ENCODE data around the gene MRPL38. TPM values are rescaled to one million over a fixed set of nuclear protein-coding genes. Genes with fewer than 3 reads are reported as not detected.
A peak's percentile ranks its signal among the peaks of the same experiment; 100 is the strongest.

The MRPL38 gene
- total and polyA plus RNA-seq, 2 donors (not counting 1 experiment from before 2014, with no cell fraction given) = 126 to 127 TPM

DNA sequence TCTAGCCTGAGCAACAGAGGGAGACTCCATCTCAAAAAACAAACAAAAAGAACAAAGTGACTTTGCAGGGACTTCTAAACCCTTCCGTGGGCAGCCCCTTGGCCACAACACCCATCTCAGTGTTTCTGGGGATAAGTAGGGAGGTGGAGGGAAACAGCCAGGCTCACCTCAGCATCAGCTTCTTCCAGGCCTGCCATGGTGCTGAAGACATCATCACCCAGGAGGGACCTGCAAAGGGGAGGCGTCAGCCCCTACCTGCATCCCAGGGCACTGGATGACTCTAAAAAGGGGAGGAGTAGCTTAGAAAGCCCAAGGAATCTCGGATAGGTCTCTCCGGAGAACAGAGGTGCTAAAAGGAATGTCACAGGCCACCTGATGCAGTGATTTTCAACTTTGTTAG, 26.4 kb upstream of the MRPL38 start:
- intact Hi-C loops (cut with micrococcal nuclease) = no loop called here
- Histone ChIP-seq H3K79me2 (ENCODE audit: control insufficient read depth, insufficient read depth, low read length) (no peaks in the 10 kb centered on the region), H3K36me3 (replicated peaks in 1 of 2; ENCODE audit: control extremely low read depth in 1 of 2, control insufficient read depth in 1 of 2, extremely low read depth in 1 of 2, insufficient read depth in 2 of 2, low read length in 1 of 2) (no peaks in the 10 kb centered on the region), H3K4me2 (replicated peaks; ENCODE audit: low read depth, low read length, poor library complexity, severe bottlenecking) (no peak overlapping the region), H4K20me1 (ENCODE audit: control insufficient read depth, insufficient read depth, low read length, poor library complexity, severe bottlenecking) (no peaks in the 10 kb centered on the region), H3K27me3 (replicated peaks in 1 of 4; ENCODE audit: control extremely low read depth in 1 of 4, control insufficient read depth in 3 of 4, insufficient read depth in 4 of 4, low read length in 3 of 4) (no peaks in the 10 kb centered on the region), H2AFZ (ENCODE audit: insufficient read depth, low read depth, low read length, poor library complexity, severe bottlenecking) (no peak overlapping the region), H3K9me3 (ENCODE audit: control extremely low read depth in 1 of 3, control insufficient read depth in 2 of 3, insufficient read depth in 1 of 3, low read length in 2 of 3) (no peaks in the 10 kb centered on the region), H3K4me1 (ENCODE audit: control insufficient read depth in 2 of 2, insufficient read depth in 2 of 2, low read length in 2 of 2) (no peaks in the 10 kb centered on the region), H3K9ac (ENCODE audit: low read length) (no peak overlapping the region), H3K27ac (ENCODE audit: low read length in 2 of 2) (no peak overlapping the region), H3K4me3 (ENCODE audit: control extremely low read depth in 1 of 5, extremely low read depth in 1 of 5, insufficient read depth in 1 of 5, low read depth in 2 of 5, low read length in 4 of 5) (no peak overlapping the region)
- no peak for DNase-seq
- Mint-ChIP-seq H3K4me1 (no peaks in the 10 kb centered on the region), H3K27ac (no peak overlapping the region), H3K27me3 (no peaks in the 10 kb centered on the region), H3K4me3 (no peak overlapping the region), H3K9me3 (ENCODE audit: insufficient read depth) (no peaks in the 10 kb centered on the region)
- ATAC-seq (ENCODE audit: low read depth) = no peak
- ChIA-PET CTCF (no interaction called here), POLR2A (no interaction called here)
- 82% methylated on average over 3 of the region's 4 CpGs for WGBS (ENCODE audit: insufficient coverage)
- TF ChIP-seq, protein P1, sequence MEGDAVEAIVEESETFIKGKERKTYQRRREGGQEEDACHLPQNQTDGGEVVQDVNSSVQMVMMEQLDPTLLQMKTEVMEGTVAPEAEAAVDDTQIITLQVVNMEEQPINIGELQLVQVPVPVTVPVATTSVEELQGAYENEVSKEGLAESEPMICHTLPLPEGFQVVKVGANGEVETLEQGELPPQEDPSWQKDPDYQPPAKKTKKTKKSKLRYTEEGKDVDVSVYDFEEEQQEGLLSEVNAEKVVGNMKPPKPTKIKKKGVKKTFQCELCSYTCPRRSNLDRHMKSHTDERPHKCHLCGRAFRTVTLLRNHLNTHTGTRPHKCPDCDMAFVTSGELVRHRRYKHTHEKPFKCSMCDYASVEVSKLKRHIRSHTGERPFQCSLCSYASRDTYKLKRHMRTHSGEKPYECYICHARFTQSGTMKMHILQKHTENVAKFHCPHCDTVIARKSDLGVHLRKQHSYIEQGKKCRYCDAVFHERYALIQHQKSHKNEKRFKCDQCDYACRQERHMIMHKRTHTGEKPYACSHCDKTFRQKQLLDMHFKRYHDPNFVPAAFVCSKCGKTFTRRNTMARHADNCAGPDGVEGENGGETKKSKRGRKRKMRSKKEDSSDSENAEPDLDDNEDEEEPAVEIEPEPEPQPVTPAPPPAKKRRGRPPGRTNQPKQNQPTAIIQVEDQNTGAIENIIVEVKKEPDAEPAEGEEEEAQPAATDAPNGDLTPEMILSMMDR (IDR thresholded peaks at IDR 0.05) = no peak
- no peak for TF ChIP-seq EZH2 (IDR thresholded peaks at IDR 0.05; ENCODE audit: borderline replicate concordance, insufficient read depth, low read depth, low read length, poor library complexity, severe bottlenecking)

DNA sequence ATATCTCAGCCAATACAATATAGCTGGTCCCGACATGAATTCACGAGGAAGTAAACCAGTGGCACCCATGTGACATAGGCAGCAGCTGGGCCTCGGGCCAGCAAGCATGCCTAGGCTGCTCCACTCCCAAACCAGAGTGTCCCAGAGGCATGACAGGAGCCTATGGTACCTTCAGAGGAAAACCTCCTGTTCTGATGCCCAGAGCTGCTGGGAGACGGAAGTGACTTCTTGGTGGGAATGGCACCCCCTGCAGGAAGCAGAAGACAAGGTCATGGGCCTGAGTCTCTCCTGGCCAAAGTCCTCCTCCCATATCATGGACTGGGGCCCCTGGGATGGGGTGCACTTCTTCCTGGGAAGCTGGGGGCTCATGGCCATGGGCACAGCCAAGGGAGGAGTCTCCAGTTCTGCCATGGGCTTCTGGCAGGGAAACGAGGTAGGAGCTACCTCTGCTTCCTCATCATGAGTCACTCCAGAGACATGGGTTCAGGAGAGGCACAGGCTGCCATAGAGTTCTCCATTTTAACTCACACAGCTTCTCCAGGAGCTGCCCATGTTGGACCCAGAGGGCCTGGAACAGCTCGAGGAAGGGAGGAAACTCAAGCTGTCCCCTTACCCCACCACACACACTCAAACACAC, 22.7 kb upstream of the MRPL38 start:
- no peaks in the 10 kb centered on the region for H3K27me3 Mint-ChIP-seq
- ATAC-seq (ENCODE audit: low read depth) (no peak), DNase-seq (peak; percentile 31)
- intact Hi-C loops (cut with micrococcal nuclease) = no loop called here
- ChIA-PET POLR2A (interaction anchor here (0.6 kb wide), 1 partner anchor 22 kb away, joined by 7 read pairs; no protein-coding TSS in a partner anchor), CTCF (interaction anchor here (0.8 to 1.7 kb wide), 5 partner anchors 18 to 163 kb away, joined by 3 to 5 read pairs (median 3); partner anchors contain the start of gene GALK1)
- Histone ChIP-seq H2AFZ (ENCODE audit: insufficient read depth, low read depth, low read length, poor library complexity, severe bottlenecking) (no peak overlapping the region), H3K27ac (ENCODE audit: low read length in 2 of 2) (no peak overlapping the region), H3K4me1 (ENCODE audit: control insufficient read depth in 2 of 2, insufficient read depth in 2 of 2, low read length in 2 of 2) (no peaks in the 10 kb centered on the region), H3K36me3 (replicated peaks in 1 of 2; ENCODE audit: control extremely low read depth in 1 of 2, control insufficient read depth in 1 of 2, extremely low read depth in 1 of 2, insufficient read depth in 2 of 2, low read length in 1 of 2) (no peaks in the 10 kb centered on the region), H3K9me3 (ENCODE audit: control extremely low read depth in 1 of 3, control insufficient read depth in 2 of 3, insufficient read depth in 1 of 3, low read length in 2 of 3) (no peaks in the 10 kb centered on the region), H3K4me3 (ENCODE audit: control extremely low read depth in 1 of 5, extremely low read depth in 1 of 5, insufficient read depth in 1 of 5, low read depth in 2 of 5, low read length in 4 of 5) (no peak overlapping the region), H3K9ac (ENCODE audit: low read length) (no peak overlapping the region), H4K20me1 (ENCODE audit: control insufficient read depth, insufficient read depth, low read length, poor library complexity, severe bottlenecking) (no peaks in the 10 kb centered on the region), H3K79me2 (ENCODE audit: control insufficient read depth, insufficient read depth, low read length) (no peaks in the 10 kb centered on the region), H3K4me2 (replicated peaks; ENCODE audit: low read depth, low read length, poor library complexity, severe bottlenecking) (no peak overlapping the region), H3K27me3 (replicated peaks in 1 of 4; ENCODE audit: control extremely low read depth in 1 of 4, control insufficient read depth in 3 of 4, insufficient read depth in 4 of 4, low read length in 3 of 4) (no peaks in the 10 kb centered on the region)
- H3K9me3 Mint-ChIP-seq (ENCODE audit: insufficient read depth) = no peaks in the 10 kb centered on the region
- no peak overlapping the region for H3K27ac Mint-ChIP-seq
- no peak for TF ChIP-seq EZH2 (IDR thresholded peaks at IDR 0.05; ENCODE audit: borderline replicate concordance, insufficient read depth, low read depth, low read length, poor library complexity, severe bottlenecking)
- TF ChIP-seq, protein P1 (IDR thresholded peaks at IDR 0.05) = peak; percentile 25
- H3K4me3 Mint-ChIP-seq = no peak overlapping the region
- H3K4me1 Mint-ChIP-seq = no peaks in the 10 kb centered on the region
- WGBS (ENCODE audit: insufficient coverage) = 93% methylated on average over 6 of the region's 6 CpGs
